ENCODE results near the gene ANKRD29. TPM values are rescaled to one million over a fixed set of nuclear protein-coding genes. Genes with fewer than 3 reads are reported as not detected.
A peak's percentile ranks its signal among the peaks of the same experiment; 100 is the strongest.

Gene ANKRD29
- total and polyA plus RNA-seq, 8 donors, result 23.1 to 75.5 (median 46.1) TPM

DNA sequence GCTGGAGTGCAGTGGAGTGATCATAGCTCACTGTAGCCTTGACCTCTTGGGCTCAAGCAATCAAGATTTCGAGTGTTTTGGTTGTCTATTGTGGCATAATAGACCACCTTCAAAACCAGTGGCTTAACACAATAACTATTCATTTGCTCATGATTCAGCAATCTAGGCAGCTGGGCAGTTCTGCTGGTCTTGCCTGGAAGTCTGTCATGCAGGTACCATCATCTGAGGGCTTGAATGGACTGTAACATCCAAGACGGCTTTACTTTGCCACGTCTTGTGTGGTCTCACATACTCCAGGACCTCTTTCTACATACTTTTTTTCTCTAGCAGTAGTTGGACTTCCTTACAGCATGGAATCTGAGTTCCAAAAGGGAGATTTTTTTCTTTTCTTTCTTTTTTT lies 13.2 kb upstream of the ANKRD29 start:
- TF ChIP-seq, protein P1, sequence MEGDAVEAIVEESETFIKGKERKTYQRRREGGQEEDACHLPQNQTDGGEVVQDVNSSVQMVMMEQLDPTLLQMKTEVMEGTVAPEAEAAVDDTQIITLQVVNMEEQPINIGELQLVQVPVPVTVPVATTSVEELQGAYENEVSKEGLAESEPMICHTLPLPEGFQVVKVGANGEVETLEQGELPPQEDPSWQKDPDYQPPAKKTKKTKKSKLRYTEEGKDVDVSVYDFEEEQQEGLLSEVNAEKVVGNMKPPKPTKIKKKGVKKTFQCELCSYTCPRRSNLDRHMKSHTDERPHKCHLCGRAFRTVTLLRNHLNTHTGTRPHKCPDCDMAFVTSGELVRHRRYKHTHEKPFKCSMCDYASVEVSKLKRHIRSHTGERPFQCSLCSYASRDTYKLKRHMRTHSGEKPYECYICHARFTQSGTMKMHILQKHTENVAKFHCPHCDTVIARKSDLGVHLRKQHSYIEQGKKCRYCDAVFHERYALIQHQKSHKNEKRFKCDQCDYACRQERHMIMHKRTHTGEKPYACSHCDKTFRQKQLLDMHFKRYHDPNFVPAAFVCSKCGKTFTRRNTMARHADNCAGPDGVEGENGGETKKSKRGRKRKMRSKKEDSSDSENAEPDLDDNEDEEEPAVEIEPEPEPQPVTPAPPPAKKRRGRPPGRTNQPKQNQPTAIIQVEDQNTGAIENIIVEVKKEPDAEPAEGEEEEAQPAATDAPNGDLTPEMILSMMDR (IDR thresholded peaks at IDR 0.05), result no peak
- H3K9me3 ChIP-seq, result no peaks in the 10 kb centered on the region
- no peaks in the 10 kb centered on the region for H3K36me3 ChIP-seq
- H3K4me1 ChIP-seq, result no peaks in the 10 kb centered on the region
- DNase-seq (no peak), ATAC-seq (no peak)
- intact Hi-C loops (cut with DNase I), result no loop called here
- no peak overlapping the region for H3K4me3 ChIP-seq
- H3K27ac ChIP-seq, result no peak overlapping the region
- peaks cover 0 to 21% of the 10 kb centered on the region in 2 donors for H3K27me3 ChIP-seq

DNA sequence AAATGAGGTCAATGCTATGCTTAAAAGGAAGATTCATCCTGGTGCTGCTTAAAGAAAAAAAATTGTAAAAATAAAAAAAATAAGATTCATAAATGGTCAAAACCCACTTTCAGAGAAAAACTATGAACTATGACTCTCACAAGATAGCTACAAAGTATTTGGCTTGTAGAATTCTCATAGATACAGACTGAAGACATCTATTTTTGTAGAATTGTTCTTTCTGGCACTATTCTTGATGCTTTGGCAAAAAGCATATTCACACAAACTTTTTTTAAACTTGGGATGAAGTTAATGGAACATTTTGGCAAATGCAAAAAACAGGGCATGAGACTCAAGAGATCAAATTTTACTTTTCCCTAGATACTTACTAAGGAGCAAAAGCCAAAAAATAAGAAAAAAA lies 12.5 kb upstream of the ANKRD29 start:
- H3K27ac ChIP-seq, result no peak overlapping the region
- DNase-seq, result no peak
- H3K27me3 ChIP-seq, result peaks cover 0 to 14% of the 10 kb centered on the region in 2 donors
- intact Hi-C loops (cut with DNase I), result no loop called here
- H3K9me3 ChIP-seq, result no peaks in the 10 kb centered on the region
- no peak for ATAC-seq
- H3K4me3 ChIP-seq, result no peak overlapping the region
- TF ChIP-seq, protein P1 (IDR thresholded peaks at IDR 0.05), result no peak
- H3K4me1 ChIP-seq, result no peaks in the 10 kb centered on the region
- H3K36me3 ChIP-seq, result no peaks in the 10 kb centered on the region

DNA sequence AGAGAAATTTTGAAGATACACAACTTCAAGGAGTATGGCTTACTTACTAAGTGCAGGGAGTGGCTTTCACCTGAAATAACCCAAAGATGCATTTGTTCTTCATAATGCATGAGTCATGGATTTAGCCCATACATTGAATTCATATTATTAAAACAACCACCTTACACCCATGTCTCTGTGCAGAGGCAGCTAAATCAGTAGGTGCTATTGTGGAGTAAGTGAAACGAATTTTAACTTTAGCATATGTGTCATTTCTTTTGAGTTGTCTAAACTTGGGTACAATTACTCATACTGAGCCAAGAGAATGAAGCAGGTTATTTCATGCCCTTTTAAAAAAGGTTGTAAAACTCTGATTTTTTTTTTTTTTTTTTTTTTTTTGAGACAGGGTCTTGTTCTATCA lies 11.0 kb upstream of the ANKRD29 start:
- Histone ChIP-seq H3K9me3 (no peaks in the 10 kb centered on the region), H3K4me1 (peaks cover 0 to 2% of the 10 kb centered on the region in 2 donors), H3K36me3 (no peaks in the 10 kb centered on the region), H3K4me3 (no peak overlapping the region), H3K27ac (no peak overlapping the region), H3K27me3 (peaks cover 0 to 4% of the 10 kb centered on the region in 2 donors)
- DNase-seq (no peak), ATAC-seq (no peak)
- intact Hi-C loops (cut with DNase I), result no loop called here
- TF ChIP-seq, protein P1 (IDR thresholded peaks at IDR 0.05), result no peak

DNA sequence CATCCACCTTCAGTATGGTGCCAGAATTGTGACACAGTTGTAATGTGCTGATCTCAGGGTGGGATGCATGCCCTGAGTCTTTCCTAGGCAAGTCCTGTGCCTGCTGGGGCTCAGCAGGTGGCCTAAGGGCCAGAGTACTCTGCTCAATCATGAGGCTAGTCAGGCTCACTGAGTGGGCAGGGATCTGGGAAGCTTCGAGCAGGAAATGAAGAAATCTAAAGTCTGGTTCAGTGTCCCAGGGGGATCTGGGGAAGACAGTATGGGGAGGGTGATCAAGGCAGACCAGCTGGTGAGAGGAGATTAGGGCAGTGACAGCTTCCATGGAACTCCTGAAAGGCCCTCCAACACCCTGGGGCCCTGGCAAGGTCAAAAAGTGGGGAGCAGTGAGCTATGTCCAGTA lies 8.9 kb upstream of the ANKRD29 start:
- peaks cover 0 to 4% of the 10 kb centered on the region in 2 donors for H3K4me1 ChIP-seq
- ATAC-seq (no peak), DNase-seq (no peak)
- H3K4me3 ChIP-seq, result no peak overlapping the region
- no peaks in the 10 kb centered on the region for H3K9me3 ChIP-seq
- intact Hi-C loops (cut with DNase I), result no loop called here
- no peak overlapping the region for H3K27ac ChIP-seq
- peaks cover 0 to 16% of the 10 kb centered on the region in 2 donors for H3K27me3 ChIP-seq
- H3K36me3 ChIP-seq, result no peaks in the 10 kb centered on the region
- TF ChIP-seq, protein P1 (IDR thresholded peaks at IDR 0.05), result no peak

DNA sequence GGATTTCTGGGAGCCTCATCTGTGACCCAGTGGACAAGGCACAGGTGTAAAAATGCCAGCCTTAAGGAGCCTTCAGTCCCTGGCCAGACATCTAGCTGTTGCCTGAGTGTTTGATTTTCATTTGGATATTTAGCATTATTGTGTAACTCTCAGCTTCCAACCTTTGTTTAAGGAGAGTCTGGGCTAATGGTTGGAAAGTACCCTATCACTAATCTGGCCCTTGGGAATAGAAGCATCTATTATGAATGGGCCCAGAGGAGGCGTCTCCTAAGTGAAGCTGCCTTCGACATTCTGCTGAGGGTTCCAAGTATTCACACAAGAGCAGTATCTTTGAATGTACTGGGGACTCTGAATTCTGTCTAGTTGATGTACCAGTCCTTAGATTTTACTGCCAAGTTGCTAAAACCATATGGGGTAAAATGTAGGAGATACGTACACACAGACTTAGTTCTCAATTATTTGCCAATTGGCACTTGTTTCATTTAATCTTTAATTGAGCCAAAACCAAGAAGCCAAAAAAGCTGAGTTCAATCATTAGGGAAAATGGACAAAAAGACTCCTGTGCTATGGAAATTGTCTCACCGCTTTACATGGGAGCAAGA lies 7.2 kb upstream of the ANKRD29 start:
- peaks cover 0 to 4% of the 10 kb centered on the region in 2 donors for H3K4me1 ChIP-seq
- TF ChIP-seq, protein P1 (IDR thresholded peaks at IDR 0.05), result no peak
- H3K4me3 ChIP-seq, result no peak overlapping the region
- H3K27me3 ChIP-seq, result peaks cover 0 to 30% of the 10 kb centered on the region in 2 donors
- no peaks in the 10 kb centered on the region for H3K9me3 ChIP-seq
- H3K27ac ChIP-seq, result no peak overlapping the region
- intact Hi-C loops (cut with DNase I), result no loop called here
- no peaks in the 10 kb centered on the region for H3K36me3 ChIP-seq
- DNase-seq (no peak), ATAC-seq (peak; percentile 80)

Data from left lung (tissue), 10 donors.